DMS79 treated with DMSO at 0.1 percent for 48 hours (cell line): ENCODE measurements around the gene PTBP1.

Source experiments
- DNase-seq: peaks from one replicate; lab custom pipeline; 2025; lab: John Stamatoyannopoulos, UW

Gene PTBP1

DNA sequence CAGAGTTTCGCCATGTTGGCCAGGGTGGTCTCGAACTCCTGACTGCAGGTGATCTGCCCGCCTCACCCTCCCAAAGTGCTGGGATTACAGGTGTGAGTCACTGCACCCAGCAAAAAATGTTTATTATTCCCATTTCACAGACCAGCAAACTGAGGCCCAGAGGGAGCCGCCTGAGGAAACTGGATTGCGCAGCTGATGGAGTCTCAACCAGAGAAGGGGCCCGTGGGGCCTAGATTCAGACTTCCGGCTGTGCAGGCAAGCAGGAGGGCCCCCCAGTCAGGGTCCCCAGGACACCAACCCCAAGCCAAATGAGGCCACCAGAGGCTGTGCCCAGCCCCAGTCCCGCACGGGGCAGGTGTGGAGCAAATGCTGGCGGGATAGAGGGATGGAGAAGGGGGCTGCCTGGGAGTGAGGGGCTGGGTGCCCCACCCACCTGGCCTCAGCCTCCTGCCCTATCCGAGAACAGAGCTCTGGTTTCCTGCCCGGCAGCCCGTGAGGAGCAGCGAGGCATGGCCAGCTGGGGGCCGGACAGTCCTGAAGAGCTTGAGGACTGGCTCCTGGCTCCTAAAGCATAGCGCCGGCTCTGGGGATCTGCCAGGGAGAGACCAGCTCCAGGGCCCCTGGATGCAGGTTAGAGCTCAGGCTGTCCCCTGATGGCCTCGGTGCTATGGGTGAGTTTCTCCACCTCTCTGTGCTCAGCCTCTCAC is 24.4 kb upstream of the PTBP1 start:
- no peak for DNase-seq

- DNase-seq = no peak
Measured at GRCh38 chr19:776549-776948, 20.7 kb upstream of the PTBP1 start.

GRCh38 chr19:778910-779653 is 18.2 kb upstream of the PTBP1 start:
- no peak for DNase-seq

- DNase-seq = no peak
Measured at GRCh38 chr19:780935-781334, 16.3 kb upstream of the PTBP1 start.

DNA sequence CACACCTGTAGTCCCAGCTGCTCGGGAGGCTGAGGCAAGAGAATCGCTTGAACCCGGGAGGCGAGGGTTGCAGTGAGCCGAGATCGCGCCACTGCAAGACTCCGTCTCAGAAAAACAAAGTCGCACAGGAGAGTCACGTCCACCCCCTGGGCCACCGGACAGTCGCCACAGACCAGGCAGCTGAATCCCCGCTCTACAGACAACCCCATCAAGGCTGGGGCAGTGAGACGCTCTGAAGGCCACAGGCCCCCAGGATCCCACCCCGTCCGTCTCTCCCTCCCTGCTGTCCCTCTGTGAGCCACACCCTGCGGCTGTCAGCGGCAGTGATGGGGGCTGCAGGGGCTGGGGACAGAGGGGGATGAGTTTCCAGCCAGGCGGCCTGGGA is 15.5 kb upstream of the PTBP1 start:
- DNase-seq = no peak

GRCh38 chr19:782185-782877 is 14.9 kb upstream of the PTBP1 start:
- no peak for DNase-seq

- DNase-seq = no peak
Measured at GRCh38 chr19:782878-783668, 14.2 kb upstream of the PTBP1 start.

- no peak for DNase-seq
Measured at GRCh38 chr19:784541-784940, 12.7 kb upstream of the PTBP1 start.

- DNase-seq = no peak
Measured at GRCh38 chr19:787536-787935, 9.7 kb upstream of the PTBP1 start.

DNA sequence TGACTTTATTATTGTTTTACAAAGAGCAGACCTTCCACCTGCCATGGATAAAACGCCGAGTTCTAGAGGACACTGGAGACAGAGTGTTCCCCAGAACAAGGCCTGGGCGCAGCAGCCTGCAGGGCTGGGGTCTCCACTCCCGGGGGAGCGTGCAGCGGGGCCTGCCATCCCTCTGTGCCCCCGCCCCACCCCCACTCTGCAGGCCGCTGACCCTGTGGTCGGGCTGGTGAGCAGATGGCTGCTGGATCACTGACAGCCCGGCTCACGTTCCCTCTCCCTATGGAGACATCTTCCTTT is 8.6 kb upstream of the PTBP1 start:
- DNase-seq = no peak

DNA sequence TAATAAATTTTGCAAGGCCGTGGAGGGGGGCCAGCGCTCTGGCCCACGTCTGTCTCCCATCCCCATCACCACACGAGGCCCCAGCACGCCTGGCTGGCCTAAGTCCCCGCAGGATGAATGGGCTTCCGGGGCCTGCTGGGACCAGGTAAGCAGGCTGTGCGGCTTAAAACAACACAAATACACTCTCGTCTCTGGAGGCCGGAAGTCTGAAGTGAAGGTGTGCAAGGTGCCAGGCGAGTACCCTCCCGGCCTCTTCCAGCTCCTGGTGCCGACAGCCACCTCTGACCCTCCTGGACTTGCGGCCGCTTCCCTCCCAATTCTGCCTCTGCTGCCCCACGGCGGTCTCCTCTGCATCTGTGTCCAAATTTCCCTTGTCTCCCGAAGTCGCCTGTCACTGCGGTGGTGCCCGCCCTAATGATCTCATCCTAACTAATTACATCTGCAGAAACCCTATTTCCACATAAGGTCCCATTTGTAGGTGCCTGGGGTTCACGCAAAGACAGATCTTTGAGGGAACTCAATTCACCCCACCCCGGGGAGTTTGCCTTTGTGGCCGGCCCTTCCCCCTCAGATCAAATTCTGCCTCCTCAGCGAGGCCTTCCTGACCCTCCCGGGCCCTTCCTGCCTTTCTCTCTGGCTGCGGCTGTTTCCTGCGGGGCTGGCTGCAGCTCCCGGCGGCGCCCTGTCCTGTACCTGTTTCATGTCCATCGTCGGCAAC is 8.1 kb upstream of the PTBP1 start:
- DNase-seq = no peak

GRCh38 chr19:789701-790060 is 7.6 kb upstream of the PTBP1 start:
- DNase-seq = no peak

- no peak for DNase-seq
Measured at GRCh38 chr19:791007-791566, 6.2 kb upstream of the PTBP1 start.

- no peak for DNase-seq
Measured at GRCh38 chr19:791567-792305, 5.5 kb upstream of the PTBP1 start.

DNA sequence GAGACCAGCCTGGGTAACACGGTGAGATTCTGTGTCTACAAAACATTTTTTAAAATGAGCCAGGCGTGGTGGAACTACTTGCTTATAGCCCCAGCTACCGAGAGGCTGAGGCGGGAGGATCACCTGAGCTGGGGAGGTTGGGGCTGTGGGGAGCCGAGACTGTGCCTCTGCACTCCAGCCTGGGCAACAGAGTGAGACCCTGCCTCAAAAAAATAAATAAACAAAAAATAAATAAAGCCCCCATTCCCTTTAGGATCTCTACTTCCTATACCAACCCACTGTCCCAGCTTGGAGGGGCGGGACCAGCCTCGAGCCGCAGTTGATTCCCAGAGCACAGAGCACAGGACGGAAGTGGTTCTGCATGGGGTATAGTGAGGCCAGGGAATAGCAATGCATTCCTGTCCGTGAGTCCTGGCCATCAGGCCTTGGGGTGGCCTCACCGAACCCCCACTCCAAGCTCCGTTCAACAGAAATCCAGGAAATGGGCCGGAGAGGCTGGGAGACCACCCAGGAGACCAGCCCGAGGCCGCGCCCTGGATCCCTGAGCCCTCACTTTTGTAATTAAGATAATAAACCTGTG is 4.9 kb upstream of the PTBP1 start:
- DNase-seq = no peak

DNA sequence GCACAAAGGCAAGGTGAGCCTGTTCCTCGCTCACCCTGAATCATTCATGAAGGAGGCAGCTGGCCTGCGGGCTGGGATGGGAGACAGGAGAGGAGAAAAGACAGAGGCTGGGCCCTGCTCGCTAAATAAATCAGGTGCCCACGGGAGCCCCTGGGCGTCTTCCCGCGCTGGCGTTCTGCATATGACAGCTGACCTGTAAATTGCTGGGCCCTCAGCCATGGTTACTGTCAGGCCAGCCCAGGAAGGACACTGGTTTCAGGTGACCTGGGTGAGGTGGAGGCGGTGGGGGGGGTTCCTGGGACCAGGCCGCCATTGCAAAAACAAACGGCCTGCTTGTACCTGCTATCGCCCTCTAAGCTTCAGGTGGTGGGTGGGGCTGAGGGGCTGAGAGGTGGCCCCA is 3.4 kb upstream of the PTBP1 start:
- DNase-seq = no peak

GRCh38 chr19:795073-795611 is 2.1 kb upstream of the PTBP1 start:
- DNase-seq = no peak

DNA sequence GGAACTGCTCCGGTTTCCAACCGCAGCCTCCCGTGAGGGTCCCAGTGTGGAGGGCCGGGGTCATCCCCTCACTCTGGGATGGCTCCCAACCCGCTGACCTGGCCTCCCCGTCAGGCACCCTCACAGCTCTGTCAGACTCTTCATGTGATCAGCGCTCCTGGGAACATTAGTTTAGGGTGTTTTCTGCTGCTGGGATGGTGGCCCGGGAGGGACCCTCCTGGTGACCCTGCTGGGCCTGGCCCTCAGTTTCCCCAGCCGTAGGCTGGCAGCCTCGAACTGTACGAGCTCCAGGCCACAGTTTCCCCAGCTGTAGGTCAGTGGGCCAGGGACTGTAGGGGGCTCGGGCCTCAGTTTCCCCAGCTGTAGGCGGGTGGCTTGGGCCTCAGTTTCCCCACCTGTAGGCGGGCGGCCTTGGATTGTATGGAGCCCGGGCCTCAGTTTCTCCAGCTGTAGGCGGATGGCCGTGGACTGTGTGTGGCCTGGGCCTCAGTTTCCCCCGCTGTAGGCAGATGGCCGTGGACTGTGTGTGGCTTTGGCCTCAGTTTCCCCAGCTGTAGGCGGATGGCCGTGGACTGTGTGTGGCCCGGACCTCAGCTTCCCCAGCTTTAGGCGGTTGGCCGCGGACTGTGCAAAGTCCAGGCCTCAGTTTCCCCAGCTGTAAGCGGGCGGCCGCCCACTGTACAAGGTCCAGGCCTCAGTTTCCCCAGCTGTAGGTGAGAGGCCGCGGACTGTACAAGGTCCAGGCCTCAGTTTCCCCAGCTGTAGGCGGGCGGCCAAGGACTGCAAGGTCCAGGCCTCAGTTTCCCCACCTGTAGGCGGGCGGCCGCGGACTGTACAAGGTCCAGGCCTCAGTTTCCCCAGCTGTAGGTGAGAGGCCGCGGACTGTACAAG is 1.3 kb upstream of the PTBP1 start:
- DNase-seq = no peak
